HG02571 (cell line): ENCODE measurements around the gene SLC17A1.

Experiments
- ATAC-seq: cut with Tn5 transposase; IDR thresholded peaks from one replicate; pipeline ENCODE4 v1.9.1; 2021; ENCODE audit warnings: mild to moderate bottlenecking, moderate library complexity; ENCODE audit not compliant: unreplicated experiment

SLC17A1 gene, protein sequence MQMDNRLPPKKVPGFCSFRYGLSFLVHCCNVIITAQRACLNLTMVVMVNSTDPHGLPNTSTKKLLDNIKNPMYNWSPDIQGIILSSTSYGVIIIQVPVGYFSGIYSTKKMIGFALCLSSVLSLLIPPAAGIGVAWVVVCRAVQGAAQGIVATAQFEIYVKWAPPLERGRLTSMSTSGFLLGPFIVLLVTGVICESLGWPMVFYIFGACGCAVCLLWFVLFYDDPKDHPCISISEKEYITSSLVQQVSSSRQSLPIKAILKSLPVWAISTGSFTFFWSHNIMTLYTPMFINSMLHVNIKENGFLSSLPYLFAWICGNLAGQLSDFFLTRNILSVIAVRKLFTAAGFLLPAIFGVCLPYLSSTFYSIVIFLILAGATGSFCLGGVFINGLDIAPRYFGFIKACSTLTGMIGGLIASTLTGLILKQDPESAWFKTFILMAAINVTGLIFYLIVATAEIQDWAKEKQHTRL

DNA sequence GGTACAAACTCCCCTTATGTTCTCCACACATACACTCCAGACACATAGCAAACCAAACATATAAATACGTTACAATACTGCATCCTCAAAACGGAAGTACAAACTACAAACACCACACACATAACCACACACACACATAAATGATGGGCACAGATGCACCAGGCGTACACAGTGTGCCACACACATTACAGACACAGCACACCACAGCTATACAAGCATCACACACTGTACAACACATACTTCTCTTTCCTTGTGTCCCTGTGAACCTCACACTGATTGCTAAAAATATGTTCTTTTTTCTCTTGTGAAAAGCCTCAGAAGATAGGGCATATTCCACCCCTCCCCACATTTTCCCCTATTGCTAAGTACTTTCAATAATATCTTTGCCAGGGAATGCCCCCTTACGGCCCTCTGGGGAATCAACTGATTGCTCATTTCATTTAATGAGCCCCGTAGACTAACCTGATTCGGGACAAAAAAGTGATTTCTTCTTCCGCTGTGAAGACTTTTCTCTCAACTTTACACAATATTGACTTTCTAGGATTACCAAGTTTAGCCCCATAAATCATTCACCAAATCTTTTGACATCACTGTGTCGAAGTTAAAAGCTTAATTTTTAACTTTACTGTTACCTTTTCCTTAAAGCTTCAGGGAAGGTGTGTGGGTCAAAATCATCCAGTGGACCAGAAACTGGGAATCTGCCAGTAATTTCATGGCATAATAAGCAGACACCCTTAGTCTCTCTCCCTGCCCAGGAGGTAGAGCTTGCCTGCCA lies at the start of gene SLC17A1:
Gene SLC17A1, minus strand, starts transcription at position 521 of the 775 bp plus-strand sequence. CDS start 1,495 bp downstream, outside the sequence.
- ATAC-seq, result no peak

DNA sequence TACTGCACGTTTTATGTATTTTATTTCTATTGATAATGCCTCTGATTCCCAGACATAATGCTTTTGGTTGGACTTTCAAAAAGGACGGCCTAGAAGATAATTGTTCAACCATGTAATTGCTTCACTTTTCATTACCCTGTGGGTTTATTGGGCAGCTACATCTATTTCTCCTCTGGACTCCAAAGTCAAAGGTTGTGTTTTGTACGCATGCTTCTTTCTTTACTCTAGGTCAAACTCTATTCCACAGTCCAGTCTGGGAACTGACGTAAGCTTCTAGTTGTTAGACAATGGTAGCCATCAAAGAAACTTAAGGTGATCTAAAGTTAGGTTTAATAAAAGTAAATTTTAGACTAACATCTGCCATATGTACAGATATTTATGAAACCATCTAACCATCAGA lies 48.7 kb upstream of the SLC17A1 start:
- ATAC-seq, result no peak

DNA sequence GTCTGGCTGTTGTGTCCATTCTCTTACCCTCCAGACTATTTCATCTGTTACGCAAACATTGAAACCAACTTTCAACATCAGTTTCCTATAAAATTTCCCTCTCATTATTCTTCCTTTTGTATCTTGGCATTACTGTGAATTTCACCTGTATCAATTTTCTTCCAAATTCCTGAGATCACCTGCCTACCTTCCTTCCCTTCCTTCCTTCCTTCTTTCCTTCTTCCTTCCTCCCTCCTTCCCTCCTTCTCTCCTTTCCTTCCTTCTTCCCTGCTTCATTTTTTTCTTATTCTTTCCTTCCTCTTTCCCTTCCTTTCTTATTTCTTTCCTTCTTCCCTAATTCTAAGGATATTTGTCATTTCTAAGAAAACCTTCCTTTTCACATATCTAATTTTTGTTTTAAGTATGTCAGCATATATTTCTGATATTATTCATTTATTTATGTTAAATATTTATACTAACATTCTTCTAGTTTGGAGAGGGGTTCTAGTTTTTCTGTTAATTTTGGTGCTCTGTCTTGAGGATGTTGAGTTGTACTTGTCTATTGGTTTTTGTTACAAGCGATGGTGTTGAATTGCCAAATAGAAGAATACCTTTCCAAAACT lies 47.0 kb upstream of the SLC17A1 start:
- no peak for ATAC-seq

DNA sequence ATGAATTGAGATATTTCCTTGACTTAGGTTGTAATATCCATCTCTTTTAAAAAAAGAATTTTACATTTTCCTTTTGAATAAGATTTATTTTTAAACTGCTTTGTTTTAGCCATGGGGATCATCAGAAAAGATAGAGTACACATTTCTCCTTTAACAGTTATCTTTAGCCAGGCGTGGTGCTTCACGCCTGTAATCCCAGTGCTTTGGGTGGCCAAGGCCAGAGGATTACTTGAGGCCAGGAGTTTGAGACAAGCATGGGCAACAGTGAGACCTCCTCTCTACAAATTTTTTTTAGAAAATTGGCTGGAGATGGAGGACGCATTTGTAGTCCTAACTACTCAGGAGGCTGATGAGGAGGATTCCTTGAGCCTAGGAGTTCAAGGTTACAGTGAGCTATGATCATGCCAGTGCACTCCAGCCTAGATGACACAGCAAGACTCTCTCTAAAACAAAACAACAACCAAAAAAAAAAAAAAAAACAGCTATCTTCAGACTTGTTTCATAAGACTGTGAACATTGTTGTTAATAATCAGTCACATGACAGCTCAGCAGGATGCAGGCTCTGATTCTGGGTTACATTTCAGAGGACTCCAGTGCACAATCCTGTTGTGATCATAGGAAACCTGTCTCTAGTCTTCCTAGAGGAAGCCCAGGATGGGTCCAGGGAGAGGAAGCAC lies 44.2 kb upstream of the SLC17A1 start:
- ATAC-seq, result no peak

DNA sequence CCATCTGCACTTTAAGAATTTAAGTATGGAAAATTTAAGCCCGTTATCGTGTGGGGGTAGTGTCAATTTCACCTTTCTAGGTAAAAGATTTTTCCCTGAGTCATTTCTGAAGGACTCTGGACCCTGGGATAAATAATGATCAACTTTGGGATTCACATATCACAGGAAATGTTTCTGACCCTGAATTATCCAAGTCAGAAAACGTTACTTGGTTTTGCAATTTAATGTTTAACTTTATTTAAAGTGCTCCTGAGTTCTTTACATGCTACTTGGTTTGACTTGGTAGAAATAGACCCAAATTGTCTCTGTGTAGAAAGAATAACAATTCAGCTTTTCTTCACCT lies 43.7 kb upstream of the SLC17A1 start:
- no peak for ATAC-seq

DNA sequence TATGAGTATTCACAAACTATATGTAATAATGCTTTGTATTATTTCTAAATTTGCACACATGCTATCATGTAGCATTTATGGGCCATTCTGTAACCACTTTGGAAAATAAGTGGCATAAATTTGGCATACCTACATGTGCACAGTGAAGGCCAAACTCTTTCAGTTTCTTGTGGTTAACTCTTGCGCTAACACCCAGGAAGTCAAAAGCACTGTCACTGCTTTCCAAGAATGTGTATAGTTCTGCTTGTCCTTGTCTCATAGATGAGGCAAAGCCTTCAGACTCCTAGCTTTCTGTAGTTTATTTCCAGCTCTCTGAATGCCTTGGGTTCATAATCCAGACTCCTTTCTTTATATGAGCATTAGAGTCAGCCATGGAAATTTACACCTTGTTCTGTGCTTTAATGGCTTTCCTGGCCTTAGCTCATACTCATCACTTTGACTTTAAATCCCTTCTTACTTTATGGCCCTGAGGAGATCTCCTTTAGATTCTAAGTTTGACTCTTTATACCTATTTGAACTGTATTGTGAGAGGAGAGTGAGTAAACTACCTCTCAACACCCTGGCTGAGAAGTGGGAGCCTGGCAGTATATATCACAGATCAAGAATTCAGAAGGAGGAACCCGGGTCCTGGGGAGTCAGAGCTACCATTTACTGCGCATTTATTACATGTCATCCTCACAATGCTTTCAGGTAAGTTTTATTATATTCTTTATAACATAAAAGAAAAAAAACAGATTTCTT lies 43.1 kb upstream of the SLC17A1 start:
- ATAC-seq, result no peak

DNA sequence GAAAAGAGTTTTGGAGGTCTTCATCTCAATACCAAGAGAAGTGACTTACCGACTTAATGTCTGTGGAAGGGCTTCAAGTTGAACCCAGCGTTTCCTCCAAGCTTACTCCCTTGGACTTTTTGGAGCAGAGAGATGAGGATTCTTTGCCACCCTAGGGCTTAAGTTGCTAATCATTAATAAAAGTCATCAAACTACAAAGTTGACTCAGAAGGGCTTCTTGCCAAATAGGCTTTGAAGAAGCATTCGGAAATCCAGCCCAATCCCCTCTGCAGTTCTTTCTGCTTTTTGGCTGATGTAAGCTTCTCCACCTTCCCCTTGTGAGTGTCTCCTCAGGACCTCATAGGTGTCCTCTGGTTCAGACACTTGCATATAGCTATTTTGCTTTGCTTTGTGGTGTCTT lies 42.3 kb upstream of the SLC17A1 start, which contains the start of gene SLC17A3:
Gene SLC17A3, minus strand, starts transcription at position 126 of the 400 bp plus-strand sequence. CDS start 5,856 bp downstream, outside the sequence.
- ATAC-seq, result no peak

DNA sequence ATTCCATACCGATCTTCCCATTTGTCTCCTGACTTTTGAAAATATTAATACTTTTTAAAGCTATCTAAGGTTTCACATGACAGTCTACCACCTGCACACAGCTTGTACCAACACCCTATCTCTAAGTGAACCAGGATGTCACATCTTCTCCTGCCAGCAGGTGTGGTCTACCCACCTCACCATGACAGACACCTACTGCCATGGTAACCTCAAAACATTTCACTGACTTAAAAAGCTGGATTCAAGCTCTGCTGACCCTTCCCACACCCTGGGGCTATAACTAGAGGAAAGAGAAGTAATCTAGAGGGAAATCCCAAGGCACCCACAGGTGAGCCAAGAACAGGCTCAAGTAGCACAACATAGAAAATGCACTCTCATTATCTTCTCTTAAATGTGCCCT lies 41.0 kb upstream of the SLC17A1 start:
- no peak for ATAC-seq

DNA sequence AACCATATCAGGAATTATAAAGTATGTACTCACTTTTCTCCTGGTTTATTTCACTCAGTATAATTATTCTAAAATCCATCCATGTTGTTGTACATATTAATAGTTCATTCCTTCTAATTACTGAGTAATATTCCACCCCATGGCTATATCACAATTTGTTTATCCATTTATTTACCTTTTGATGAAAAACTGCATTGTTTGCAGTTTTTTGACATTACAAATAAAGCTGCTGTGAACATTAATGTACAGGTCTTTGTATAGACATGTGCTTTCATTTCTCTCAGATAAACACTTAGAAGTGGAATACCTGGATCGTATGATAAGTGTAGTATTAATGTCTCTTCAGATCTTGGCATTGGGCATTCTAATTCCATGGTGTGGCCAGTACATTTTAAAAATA lies 38.0 kb upstream of the SLC17A1 start:
- ATAC-seq, result no peak

DNA sequence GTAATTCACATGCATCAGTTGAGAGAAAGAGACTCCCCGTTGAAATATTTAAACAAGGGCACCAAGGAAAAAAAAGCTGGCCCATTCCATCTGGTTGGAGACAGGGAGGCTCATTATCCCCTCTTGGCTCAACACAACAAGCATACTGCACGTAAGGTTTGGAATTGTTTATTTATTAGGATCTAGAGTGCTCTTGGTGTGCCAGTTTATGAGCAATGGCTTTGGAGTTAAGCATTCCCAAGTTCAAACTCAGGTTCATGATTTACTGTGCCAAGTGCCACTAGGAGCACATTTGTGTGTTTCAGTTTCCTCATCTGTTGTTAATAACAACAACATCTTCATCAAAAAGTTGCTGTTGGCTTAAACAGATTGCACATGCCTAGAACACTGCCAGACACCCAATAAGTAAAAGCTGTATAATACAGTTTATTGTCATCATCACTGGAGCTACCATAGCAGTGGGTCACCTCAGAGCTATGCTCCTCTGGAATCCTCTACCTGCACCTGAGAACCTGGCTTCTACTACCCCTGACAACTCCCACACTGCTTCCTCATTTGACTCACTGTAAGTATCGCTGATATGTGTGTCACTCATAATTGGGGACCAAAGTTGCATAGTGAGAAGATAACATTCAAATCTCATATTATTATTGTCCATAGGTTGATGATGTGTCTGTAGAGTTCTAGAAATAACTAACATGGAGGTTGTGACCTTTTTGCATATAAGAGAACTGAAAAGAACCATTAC lies 36.8 kb upstream of the SLC17A1 start:
- no peak for ATAC-seq

DNA sequence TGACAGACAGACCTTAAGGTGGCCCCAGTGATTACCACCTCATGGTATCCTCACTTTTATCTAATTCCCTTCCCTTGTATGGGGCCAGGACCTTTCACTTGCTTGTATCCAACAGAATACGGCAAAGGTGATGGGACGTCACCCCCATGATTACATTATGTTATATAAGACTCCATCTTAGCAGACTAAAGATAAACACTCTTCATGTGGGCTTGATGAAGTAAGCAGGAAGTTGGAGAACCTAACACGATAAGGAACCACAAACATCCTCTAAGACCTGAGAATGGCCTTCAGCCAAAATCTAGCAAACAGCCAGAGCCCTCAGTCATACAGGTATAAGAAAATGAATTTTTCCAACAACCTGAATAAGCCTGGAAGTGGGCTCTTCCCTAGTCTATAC lies 34.2 kb upstream of the SLC17A1 start:
- no peak for ATAC-seq

DNA sequence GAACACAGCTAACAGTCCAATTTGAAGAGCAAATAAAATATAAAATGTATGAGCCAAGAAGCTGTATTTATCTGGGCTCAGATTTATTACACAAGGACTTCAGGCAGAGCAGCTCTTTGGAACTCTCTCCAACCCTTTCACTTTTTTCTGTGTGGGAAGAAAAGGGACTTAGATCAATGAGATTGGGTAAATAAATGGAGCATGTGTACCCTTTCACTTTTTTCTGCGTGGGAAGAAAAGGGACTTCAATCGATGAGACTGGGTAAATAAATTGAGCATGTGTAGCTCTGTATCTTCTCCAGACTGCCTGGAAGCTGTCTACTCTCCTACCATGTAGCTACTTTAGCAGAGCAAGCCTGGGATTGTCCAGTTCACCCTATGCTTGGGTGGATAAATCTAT lies 31.5 kb upstream of the SLC17A1 start:
- ATAC-seq, result no peak

DNA sequence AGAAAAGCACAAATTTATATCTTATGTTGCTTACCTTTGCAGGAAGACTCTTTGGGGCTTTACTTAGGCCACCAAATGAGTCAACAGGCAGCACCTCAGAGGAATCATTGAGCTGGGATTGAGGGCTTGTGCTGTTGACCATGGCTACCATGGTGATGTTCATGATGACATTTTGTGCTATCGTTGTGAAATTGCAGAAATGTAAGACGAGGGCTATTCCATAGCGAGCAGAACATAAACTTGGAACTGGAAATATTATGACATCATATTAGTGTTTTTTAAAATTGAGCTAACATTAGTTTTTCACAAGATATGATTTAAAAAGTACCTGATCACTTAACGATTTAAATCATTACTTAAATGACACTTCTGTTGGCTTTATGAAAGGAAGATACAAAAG lies 30.3 kb upstream of the SLC17A1 start:
- no peak for ATAC-seq

DNA sequence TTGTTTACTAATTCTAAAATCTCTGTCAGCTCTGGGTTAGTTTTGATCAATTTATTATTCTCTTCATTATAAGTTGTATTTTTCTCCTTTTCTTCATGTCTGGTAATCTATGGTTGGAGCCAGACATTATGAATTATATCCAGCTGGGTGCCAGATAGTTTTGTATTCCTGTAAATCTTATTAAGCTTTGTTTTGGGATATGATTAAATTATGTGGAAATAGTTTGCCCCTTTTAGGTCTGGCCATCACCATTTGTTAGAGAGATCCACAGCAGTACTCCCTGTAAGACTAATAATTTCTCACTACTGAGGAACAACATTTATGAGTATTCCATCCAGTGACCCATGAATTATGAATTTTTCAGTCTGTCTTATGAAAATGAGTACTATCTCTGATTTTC lies 20.9 kb upstream of the SLC17A1 start:
- ATAC-seq, result no peak

DNA sequence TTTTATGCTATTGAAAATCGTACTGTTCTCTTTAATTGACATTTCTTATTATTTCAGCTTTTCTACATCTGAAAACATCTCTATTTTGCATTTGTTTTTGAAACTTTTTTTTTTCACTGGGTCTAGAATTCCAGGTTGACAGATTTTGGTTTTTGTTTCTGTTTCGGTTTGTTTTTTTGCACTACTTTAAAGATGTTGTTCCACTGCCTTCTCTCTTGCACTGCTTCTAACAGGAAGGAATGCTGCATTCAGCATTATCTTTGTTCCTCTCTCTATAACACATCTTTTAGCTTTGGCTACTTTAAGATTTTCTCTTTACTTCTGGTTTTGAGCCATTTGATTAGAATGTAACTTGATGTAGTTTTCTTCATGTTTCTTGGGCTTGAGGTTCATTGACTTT lies 20.1 kb upstream of the SLC17A1 start:
- ATAC-seq, result no peak

DNA sequence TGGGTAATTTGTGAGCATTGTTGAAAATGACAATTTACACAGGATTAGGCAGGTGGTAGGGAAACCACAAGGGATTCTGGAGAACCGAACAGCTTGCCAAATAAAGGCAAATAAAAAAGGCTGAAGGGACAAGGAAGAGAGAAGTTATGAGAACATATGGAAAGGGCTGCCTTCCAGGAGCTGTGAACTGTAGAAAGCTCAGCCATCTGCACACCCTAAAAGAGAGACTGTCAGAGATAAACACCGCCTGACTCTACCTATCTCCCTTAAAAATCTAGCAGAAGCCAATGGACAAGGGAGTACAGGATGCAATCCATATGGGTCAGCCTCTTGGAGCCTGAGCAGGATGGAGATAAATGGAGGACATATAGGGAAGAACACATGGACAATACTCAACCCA lies 12.7 kb upstream of the SLC17A1 start:
- ATAC-seq, result no peak

DNA sequence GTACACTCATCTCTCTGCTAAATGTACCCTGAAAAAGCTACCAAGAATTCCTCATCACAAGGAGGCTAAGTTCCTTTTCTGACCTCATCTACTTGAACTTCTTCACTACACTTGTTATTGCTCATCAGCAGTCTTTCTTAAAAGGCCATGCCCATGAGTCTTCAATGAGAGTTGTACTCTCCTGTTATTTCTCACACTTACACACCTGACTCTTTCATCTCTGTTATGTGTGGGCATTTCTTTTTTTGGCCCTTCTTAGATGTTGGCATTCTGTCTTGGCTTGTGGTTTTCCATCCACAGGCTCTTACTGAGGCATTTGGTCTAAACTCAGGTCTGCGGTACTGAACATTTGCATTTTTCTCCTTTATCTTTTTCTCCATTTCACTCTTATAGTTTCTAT lies 10.7 kb upstream of the SLC17A1 start:
- ATAC-seq, result no peak

DNA sequence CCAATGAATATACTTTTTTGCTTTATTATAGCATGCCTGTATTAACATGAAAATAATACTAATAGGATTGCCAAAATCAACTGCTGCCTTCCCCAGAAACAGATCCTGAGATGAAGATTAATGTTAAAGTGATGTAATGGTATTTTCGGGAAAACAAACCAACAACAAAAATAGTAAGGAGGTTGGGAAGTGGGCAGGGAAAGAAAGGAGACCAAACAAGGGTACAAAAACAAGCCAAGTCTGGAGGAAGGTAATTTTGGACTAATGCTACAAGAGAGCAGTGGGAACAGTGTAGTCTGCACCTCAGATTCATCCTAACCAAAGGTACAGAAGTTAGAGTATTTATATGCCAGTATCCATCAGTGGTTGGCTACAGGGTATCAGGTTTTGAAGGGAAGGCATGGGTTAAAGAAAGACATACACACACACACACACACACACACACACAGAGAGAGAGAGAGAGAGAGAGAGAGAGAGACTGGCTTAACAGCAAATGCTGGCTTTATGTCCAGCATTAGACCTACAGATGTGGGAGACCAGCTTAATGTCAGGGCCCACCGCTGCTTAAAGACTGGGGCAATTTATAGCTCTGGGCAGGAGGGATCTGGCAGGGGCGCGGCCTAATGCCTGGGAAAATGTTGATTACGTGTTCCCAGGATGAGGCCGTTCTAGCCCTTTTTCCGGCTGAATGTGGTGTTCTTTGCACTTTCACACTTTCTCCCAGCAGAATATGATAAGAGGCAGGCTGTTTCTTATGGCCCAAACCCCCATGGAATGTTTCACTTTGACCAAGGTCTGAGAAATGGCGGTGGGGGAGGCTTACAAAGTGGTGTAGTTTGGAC lies 3.8 kb upstream of the SLC17A1 start:
- ATAC-seq, result no peak

DNA sequence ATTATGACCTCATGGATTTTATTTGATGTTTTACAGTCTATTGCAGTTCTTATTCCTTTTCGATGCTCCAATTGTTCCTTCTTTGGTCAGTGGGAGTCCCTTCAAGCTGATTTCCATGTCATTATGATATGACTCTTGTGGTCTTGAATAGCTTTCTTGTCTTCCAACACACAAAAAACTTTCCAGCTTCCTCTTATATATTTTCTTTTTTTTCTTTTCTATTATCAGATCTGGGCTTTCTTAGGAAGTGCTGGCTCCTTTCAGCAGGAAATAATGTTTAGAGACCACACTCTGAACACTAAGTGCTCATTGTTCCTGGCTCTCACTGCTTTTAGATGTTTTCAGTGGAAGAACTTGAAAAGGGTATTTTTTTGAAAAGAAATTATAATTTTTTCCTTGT lies 3.1 kb upstream of the SLC17A1 start:
- ATAC-seq, result no peak
